ENCODE measurements around the gene GPR143.

GRCh38 chrX:9678215-9678965 lies 87.3 kb downstream of the GPR143 start:
- TF ChIP-seq EZH2 (IDR thresholded peaks at IDR 0.05) (no peak), POLR2AphosphoS5 (IDR thresholded peaks at IDR 0.05; ENCODE audit: borderline replicate concordance, low read depth, low read length) (no peak), FOXP2 (optimal IDR thresholded peaks at IDR 0.05; ENCODE audit: control extremely low read depth, extremely low read length, insufficient read depth) (no peak)

Measured in SK-N-MC (cell line).